Fibroblast of lung (primary cell): ENCODE measurements around the gene FN3K. TPM values are rescaled to one million over a fixed set of nuclear protein-coding genes. Genes with fewer than 3 reads are reported as not detected.
"Not testable (repeated sequence)": the region's sequence is repeated elsewhere in the genome, so short reads cannot be mapped to it uniquely, and the experiment has no call there.

ENCODE experiments used
- DNase-seq, 2 donors: peaks; one replicate each; pipeline versions ENCODE4 v3.0.0 to v3.0.0-alpha.2; 2010; ENCODE audit warnings: low read depth in 2 of 2
- H2AFZ ChIP-seq: 2 replicates; pipeline ENCODE4 v1.5.1; 2012; ENCODE audit warnings: low read length, control low read depth, inconsistent platforms
- H3K27ac ChIP-seq: 2 replicates; pipeline ENCODE4 v1.5.1; 2011; ENCODE audit warnings: low read length, control low read depth; ENCODE audit not compliant: insufficient read depth
- H3K27me3 ChIP-seq: 2 replicates; pipeline ENCODE4 v1.5.1; 2011; ENCODE audit warnings: mild to moderate bottlenecking, low read length; ENCODE audit not compliant: control insufficient read depth, insufficient read depth
- H3K36me3 ChIP-seq: 2 replicates; pipeline ENCODE4 v1.5.1; 2011; ENCODE audit warnings: low read length; ENCODE audit not compliant: control insufficient read depth, insufficient read depth
- H3K4me1 ChIP-seq: 2 replicates; pipeline ENCODE4 v1.5.1; 2011; ENCODE audit warnings: low read length; ENCODE audit not compliant: control insufficient read depth, insufficient read depth; ENCODE audit errors: extremely low read depth
- H3K4me2 ChIP-seq: 2 replicates; pipeline ENCODE4 v1.5.1; 2011; ENCODE audit warnings: low read length, control low read depth; ENCODE audit not compliant: insufficient read depth; ENCODE audit errors: extremely low read depth
- H3K4me3 ChIP-seq, 4 experiments: fragments of 200-600 bp in 1 of 4; sonication (generic) in 1 of 4; replicated peaks in 1 of 4; 2 replicates each; pipeline ENCODE4 v1.5.1; 2011 to 2016; ENCODE audit warnings: low read length in 4 of 4, low read depth in 3 of 4, mild to moderate bottlenecking in 3 of 4, control low read depth in 2 of 4, inconsistent platforms in 1 of 4, mixed read lengths in 1 of 4; ENCODE audit not compliant: insufficient read depth in 1 of 4; ENCODE audit errors: control extremely low read depth in 1 of 4
- H3K79me2 ChIP-seq: 2 replicates; pipeline ENCODE4 v1.5.1; 2012; ENCODE audit warnings: mild to moderate bottlenecking, low read length, inconsistent platforms; ENCODE audit not compliant: control insufficient read depth, insufficient read depth
- H3K9ac ChIP-seq: 2 replicates; pipeline ENCODE4 v1.5.1; 2011; ENCODE audit warnings: mild to moderate bottlenecking, low read length, control low read depth; ENCODE audit not compliant: insufficient read depth
- H3K9me3 ChIP-seq: 2 replicates; pipeline ENCODE4 v1.5.1; 2012; ENCODE audit warnings: low read depth, low read length; ENCODE audit not compliant: control insufficient read depth, insufficient read depth
- H4K20me1 ChIP-seq: 2 replicates; pipeline ENCODE4 v1.5.1; 2011; ENCODE audit warnings: low read length; ENCODE audit not compliant: control insufficient read depth, insufficient read depth; ENCODE audit errors: extremely low read depth
- EZH2 ChIP-seq: IDR thresholded peaks from 2 replicates; pipeline ENCODE4 v1.5.1; 2012; ENCODE audit warnings: low read length, control low read depth, mild to moderate bottlenecking; ENCODE audit errors: missing control alignments
- polyA plus RNA-seq, 2 donors: library from polyadenylated mRNA; depleted of rRNA in 1 of 2; stranded (reverse) in 1 of 2; unstranded in 1 of 2; fragments of >200 nt; gene quantifications; 2 replicates each; pipeline ENCODE4 v1.2.1, GENCODE V29; 2011 to 2012; ENCODE audit warnings: missing spikeins in 1 of 2
- total RNA-seq: library from RNA; depleted of rRNA; stranded (reverse); fragments of >200 nt; gene quantifications from 2 replicates; pipeline ENCODE4 v1.2.1, GENCODE V29; 2014
- TF ChIP-seq, protein P1 (sequence below), 2 donors: IDR thresholded peaks in 1 of 2; conservative IDR thresholded peaks in 1 of 2; 1 replicate in 1 of 2; 2 replicates in 1 of 2; pipeline ENCODE4 v1.5.1; 2011 to 2012; ENCODE audit warnings: low read length in 2 of 2, control low read depth in 1 of 2, inconsistent platforms in 1 of 2, low read depth in 1 of 2, mild to moderate bottlenecking in 1 of 2

Gene FN3K
- total and polyA plus RNA-seq, 2 donors (not counting 1 experiment from before 2014, with no cell fraction given), result 0.61 to 8.9 TPM

DNA sequence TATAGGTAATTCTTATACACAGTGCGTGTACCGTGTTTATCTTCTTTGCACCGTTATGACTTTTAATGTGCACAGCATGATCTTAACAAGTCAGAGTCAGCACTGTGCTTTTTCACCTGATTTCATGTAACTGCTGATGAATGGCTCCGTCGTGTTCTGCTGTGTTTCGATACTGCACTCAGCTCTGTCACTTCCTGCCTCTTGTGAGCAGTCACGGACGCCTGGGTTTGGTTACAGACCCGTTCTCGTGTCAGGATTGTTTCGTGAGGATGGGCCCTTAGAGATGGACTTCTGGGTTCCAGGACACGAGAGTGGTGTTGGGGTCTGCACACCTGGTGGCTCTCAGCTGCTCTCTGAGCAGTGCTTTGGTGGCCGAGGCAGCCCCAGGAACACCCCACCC is 41.0 kb downstream of the FN3K start:
- no peak overlapping the region for H3K27ac ChIP-seq
- H3K4me1 ChIP-seq, result peaks cover 5% of the 10 kb centered on the region
- H3K27me3 ChIP-seq, result no peaks in the 10 kb centered on the region
- H3K4me3 ChIP-seq, result no peak overlapping the region
- no peaks in the 10 kb centered on the region for H3K79me2 ChIP-seq
- DNase-seq, result no peak
- no peaks in the 10 kb centered on the region for H3K9me3 ChIP-seq
- no peaks in the 10 kb centered on the region for H4K20me1 ChIP-seq
- no peak for TF ChIP-seq EZH2
- TF ChIP-seq, protein P1, sequence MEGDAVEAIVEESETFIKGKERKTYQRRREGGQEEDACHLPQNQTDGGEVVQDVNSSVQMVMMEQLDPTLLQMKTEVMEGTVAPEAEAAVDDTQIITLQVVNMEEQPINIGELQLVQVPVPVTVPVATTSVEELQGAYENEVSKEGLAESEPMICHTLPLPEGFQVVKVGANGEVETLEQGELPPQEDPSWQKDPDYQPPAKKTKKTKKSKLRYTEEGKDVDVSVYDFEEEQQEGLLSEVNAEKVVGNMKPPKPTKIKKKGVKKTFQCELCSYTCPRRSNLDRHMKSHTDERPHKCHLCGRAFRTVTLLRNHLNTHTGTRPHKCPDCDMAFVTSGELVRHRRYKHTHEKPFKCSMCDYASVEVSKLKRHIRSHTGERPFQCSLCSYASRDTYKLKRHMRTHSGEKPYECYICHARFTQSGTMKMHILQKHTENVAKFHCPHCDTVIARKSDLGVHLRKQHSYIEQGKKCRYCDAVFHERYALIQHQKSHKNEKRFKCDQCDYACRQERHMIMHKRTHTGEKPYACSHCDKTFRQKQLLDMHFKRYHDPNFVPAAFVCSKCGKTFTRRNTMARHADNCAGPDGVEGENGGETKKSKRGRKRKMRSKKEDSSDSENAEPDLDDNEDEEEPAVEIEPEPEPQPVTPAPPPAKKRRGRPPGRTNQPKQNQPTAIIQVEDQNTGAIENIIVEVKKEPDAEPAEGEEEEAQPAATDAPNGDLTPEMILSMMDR (conservative IDR thresholded peaks at IDR 0.05 in 1 of 2, IDR thresholded peaks at IDR 0.05 in 1 of 2; ENCODE audit: low read depth in 1 of 2, low read length in 2 of 2), result no peak
- H3K4me2 ChIP-seq, result no peak overlapping the region
- peaks cover 2% of the 10 kb centered on the region for H3K36me3 ChIP-seq
- H3K9ac ChIP-seq, result no peak overlapping the region
- no peak overlapping the region for H2AFZ ChIP-seq

DNA sequence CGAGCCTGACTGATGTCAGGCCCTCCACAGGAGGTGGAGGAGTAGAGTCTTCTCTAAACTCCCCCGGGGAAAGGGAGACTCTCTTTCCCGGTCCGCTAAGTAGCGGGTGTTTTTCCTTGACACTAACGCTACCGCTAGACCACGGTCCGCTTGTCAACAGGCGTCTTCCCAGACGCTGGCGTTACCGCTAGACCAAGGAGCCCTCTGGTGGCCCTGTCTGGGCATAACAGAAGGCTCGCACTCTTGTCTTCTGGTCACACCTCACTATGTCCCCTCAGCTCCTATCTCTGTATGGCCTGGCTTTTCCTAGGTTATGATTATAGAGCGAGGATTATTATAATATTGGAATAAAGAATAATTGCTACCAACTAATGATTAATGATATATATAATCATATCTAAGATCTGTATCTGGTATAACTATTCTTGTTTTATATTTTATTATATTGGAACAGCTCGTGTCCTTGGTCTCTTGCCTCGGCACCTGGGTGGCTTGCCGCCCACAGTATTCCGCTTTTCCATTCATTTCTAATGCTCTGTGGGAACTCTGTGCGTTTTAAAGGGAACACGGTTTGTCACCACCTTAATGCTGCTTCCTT is 42.5 kb downstream of the FN3K start:
- H3K9ac ChIP-seq, H3K27me3 ChIP-seq, H3K79me2 ChIP-seq, H3K27ac ChIP-seq, H4K20me1 ChIP-seq, H3K36me3 ChIP-seq, H3K4me1 ChIP-seq, H2AFZ ChIP-seq, H3K4me3 ChIP-seq, H3K9me3 ChIP-seq, DNase-seq, H3K4me2 ChIP-seq: not testable (repeated sequence)
- TF ChIP-seq, protein P1 (conservative IDR thresholded peaks at IDR 0.05 in 1 of 2, IDR thresholded peaks at IDR 0.05 in 1 of 2; ENCODE audit: low read depth in 1 of 2, low read length in 2 of 2), result peak in 1 of 2 donors; percentile 16

DNA sequence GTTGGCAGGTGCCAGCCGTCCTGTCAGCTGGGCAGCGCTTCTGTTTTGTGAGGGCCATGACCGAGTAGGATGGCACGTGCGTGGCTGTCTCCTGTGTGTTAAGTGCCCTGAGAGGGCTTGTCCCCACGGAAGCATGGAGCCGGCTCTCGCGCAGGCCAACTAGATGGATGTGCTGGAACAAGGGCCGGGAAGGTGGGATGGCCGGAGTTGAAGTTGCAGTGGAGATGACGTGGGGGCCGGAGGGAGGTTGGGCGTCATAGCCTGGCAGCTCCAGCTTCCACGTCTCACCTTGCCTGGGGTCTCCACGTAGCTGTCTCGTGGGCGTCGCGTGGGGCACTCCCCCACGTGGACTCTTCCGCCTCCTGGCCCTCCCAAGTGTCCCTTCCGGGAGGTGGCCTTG is 44.1 kb downstream of the FN3K start:
- Histone ChIP-seq H3K27me3 (no peaks in the 10 kb centered on the region), H4K20me1 (no peaks in the 10 kb centered on the region), H3K79me2 (no peaks in the 10 kb centered on the region), H3K9me3 (no peaks in the 10 kb centered on the region), H3K36me3 (peaks cover 11% of the 10 kb centered on the region), H3K9ac (no peak overlapping the region), H2AFZ (no peak overlapping the region), H3K4me3 (no peak overlapping the region), H3K27ac (no peak overlapping the region), H3K4me1 (peaks cover 2% of the 10 kb centered on the region), H3K4me2 (no peak overlapping the region)
- no peak for TF ChIP-seq EZH2
- TF ChIP-seq, protein P1 (conservative IDR thresholded peaks at IDR 0.05 in 1 of 2, IDR thresholded peaks at IDR 0.05 in 1 of 2; ENCODE audit: low read depth in 1 of 2, low read length in 2 of 2), result no peak
- no peak for DNase-seq
